T-helper 1 cell treated with Interleukin-12 subunit alpha and Interleukin-12 subunit beta and Interleukin-4 antibody, amounts not matched to agents 30 μg/mL and 1 μg/mL, for 36 hours (primary cell): ENCODE measurements around the gene RPIA.

ENCODE experiments used
- H3K27ac Mint-ChIP-seq: one replicate; pipeline ENCODE4 v1.8.0; 2021; ENCODE audit warnings: mild to moderate bottlenecking, mixed read lengths
- H3K27me3 Mint-ChIP-seq: one replicate; pipeline ENCODE4 v1.8.0; 2021; ENCODE audit warnings: low read depth, mixed read lengths
- H3K36me3 Mint-ChIP-seq: one replicate; pipeline ENCODE4 v1.8.0; 2021; ENCODE audit warnings: low read depth, mixed read lengths
- H3K4me1 Mint-ChIP-seq: one replicate; pipeline ENCODE4 v1.8.0; 2021; ENCODE audit warnings: low read depth, mixed read lengths
- H3K4me3 Mint-ChIP-seq: one replicate; pipeline ENCODE4 v1.8.0; 2021; ENCODE audit warnings: mild to moderate bottlenecking, moderate library complexity, mixed read lengths
- H3K9me3 Mint-ChIP-seq: one replicate; pipeline ENCODE4 v1.8.0; 2021; ENCODE audit warnings: mixed read lengths

Gene RPIA

DNA sequence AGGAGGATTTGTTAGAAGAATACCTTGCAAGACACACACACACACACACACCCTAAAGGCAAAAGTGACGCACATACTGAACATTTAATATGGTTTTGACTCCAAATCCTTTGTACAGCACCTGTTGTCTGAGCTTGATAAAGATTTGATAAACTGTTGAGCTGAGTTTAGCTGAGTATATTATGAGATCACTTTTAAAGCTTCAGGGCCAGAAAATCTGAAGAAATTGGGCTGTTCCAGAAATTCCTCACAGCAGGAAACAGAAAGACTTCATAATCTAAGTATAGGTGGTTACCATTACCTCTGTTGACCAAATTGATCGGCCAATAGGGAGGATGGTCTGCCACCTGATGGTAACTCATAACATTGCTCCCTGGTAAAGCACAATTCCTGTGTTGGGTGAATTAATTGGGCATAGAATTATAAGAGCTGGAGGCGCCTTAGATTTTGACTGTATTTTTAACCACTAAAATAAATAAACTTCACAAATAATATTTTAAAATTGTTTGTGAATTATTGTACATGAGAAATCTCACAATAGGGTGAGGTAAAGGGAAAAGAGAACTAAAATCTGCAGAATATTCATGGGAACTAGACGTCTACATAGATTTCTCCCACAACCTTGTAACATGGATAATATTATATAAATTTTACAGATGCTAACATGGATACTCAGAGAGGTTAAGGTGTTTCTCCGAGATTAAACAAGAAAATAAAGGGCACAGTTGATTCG is 21.8 kb upstream of the RPIA start:
- Mint-ChIP-seq H3K36me3 (no peaks in the 10 kb centered on the region), H3K27ac (no peak overlapping the region), H3K27me3 (peaks cover 4% of the 10 kb centered on the region), H3K9me3 (no peaks in the 10 kb centered on the region), H3K4me3 (no peak overlapping the region), H3K4me1 (peaks cover 3% of the 10 kb centered on the region)

DNA sequence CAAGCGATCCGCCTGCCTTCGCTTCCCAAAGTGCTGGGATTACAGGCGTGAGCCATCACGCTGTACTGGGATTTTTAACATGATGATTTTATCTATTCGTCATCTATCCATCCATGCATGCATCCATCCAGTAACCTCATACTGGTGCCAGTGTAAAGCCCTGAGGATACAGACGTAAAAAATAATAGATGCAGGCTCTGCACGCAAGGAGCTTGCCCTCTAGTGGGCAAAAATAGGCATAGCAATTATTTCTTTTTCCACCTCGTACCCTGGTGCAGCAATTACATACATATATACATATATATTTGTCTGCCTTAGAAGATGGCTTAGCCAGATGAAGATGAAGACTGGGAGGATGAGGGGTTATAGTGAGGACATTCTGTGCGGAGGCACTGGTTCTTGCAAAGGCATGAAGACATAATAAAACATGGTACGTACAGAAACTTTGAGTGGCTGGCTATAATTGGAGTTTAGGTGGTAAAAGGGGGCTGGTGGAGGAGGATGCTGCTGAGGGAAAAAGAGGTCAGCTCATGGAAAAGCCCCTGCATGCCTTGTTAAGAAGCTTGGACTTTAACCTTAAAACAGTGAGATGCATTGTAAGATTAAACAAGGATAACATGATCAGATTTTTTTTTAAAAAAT is 19.6 kb upstream of the RPIA start:
- Mint-ChIP-seq H3K4me1 (peaks cover 3% of the 10 kb centered on the region), H3K36me3 (no peaks in the 10 kb centered on the region), H3K27ac (no peak overlapping the region)

DNA sequence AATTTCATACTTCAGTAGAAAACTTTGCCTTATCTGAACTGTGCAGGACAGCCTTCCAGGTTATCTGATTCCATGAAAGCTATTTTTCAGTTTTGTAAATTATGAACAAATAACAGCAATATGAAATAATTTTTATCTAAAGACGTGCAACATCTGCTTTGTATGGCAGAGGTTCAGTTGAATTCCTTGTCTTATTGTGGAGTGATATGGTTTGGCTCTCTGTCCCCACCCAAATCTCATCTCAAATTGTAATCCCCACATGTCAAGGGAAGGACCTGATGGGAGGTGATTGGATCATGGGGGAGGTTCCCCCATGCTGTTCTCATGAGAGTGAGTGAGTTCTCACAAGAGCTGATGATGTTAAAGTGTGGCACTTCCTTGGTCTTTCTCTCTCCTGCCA is 18.1 kb upstream of the RPIA start:
- no peaks in the 10 kb centered on the region for H3K36me3 Mint-ChIP-seq
- peaks cover 8% of the 10 kb centered on the region for H3K27me3 Mint-ChIP-seq
- H3K4me3 Mint-ChIP-seq, result no peak overlapping the region
- no peaks in the 10 kb centered on the region for H3K9me3 Mint-ChIP-seq
- no peak overlapping the region for H3K27ac Mint-ChIP-seq
- H3K4me1 Mint-ChIP-seq, result peaks cover 2% of the 10 kb centered on the region

More for the DNA sequence above, 19.6 kb upstream of the RPIA start:
- Mint-ChIP-seq H3K4me3 (no peak overlapping the region), H3K9me3 (no peaks in the 10 kb centered on the region), H3K27me3 (peaks cover 8% of the 10 kb centered on the region)

DNA sequence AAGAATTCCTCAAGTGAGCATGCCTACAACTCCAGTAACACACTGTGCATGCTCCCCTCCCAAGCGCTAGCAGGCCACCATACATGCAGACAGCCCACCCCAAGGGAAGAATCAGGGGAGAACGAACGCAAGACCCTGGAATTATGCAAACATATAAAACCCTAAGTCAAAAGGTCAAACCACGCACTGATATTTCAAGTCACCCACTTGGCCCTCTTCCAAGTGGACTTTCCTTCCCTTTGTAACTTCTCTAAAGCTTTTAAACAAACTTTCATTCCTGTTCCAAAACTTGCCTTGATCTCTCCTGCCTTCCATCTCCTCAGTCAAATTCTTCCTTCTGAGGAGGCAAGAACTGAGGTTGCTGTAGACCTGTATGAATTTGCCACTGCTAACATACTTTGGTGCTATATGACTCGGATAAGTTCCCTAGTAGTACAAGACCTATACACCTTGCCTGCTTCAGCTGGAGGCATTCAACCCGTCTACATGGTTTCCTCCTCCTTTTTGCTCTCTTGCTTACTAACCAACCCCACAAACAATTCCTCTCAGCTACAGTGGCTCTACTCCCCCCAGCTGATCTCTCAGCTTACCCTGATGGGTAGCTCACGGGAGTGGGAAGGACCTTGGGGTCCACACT is 11.1 kb upstream of the RPIA start:
- peaks cover 27% of the 10 kb centered on the region for H3K9me3 Mint-ChIP-seq
- H3K36me3 Mint-ChIP-seq, result peaks cover 5% of the 10 kb centered on the region

DNA sequence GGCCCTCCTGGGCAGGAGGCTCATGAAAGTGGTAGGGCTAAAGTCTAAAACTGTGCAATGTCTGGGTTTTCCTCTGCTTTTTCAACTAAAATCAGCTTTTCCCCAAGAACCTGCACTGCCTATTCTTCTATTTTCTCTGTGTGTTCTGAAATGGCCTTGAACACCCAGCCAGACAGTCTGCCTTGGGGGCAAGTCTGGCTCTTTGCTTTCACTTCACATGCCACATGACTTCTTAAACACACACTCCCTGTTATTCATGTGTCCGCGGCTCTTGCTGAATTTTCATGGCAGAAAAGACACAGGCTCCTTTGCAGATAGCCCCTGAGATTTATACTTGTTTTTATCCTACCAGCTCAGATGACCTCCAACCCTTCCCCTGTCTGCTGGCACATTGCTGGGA is 10.6 kb upstream of the RPIA start:
- Mint-ChIP-seq H3K9me3 (peaks cover 31% of the 10 kb centered on the region), H3K4me3 (no peak overlapping the region), H3K27me3 (peaks cover 3% of the 10 kb centered on the region), H3K4me1 (no peaks in the 10 kb centered on the region), H3K27ac (no peak overlapping the region), H3K36me3 (peaks cover 5% of the 10 kb centered on the region)

More for the DNA sequence above, 11.1 kb upstream of the RPIA start:
- H3K27me3 Mint-ChIP-seq, result peaks cover 4% of the 10 kb centered on the region
- no peak overlapping the region for H3K4me3 Mint-ChIP-seq
- no peak overlapping the region for H3K27ac Mint-ChIP-seq
- no peaks in the 10 kb centered on the region for H3K4me1 Mint-ChIP-seq

DNA sequence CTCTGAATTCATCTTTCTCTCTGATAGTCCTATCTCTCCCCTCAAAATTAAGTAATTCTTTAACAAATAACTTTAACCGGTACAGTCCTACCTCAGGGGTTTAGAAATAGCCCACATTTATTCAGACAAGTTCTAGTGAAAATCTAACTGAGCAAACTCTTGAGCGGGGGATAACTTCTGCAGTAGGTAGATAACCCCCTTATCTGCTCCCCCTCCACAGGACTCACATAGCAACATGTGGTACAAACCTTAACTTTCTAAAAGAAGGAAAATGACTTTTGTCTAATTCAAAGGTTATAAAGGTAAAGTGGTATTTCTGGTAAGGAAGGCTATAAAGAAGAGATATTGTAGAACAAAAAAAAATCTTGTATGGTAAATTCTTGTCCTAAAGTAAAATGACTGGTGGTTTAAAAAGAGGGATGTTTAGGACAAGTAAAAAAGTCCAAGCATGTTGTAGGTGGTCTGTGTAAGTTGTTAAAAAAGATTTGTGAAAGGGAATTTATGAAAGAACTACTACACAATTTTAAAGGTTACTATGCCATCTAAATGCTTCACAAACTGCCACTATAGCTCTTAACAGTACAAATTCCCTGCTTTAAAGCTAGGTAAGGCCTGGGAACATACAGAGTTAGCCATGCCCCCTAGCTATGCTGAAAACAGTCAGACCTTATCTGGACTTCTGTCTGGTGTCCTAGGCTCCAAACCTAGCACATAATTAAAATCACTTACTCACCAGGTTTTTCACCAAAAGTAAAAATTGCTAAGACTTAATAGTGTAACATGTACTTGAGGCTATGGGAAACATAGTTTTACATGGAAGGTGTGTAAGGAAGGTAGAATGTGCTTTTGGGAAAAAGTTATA is 8.1 kb upstream of the RPIA start:
- Mint-ChIP-seq H3K36me3 (peaks cover 5% of the 10 kb centered on the region), H3K4me1 (no peaks in the 10 kb centered on the region), H3K9me3 (peaks cover 31% of the 10 kb centered on the region), H3K27me3 (no peaks in the 10 kb centered on the region), H3K4me3 (no peak overlapping the region), H3K27ac (no peak overlapping the region)

DNA sequence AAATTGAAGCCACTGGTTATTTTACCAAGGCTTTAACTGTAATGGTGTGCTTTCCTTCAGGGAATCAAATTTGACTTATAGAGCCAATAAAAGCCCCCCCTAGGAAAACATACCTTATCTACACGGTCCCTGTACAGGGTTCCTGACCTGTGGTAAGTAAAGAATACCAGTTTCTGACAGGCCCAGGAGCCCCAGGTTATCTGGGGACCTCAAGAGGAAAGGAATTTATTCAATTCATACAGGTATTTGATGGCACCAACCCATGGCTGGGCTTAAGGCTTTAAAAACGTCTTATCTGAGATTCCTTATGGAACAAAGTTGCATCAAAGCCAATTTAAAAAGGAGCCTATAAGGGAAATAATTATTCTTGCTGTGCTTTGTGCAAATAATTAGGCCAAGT is 7.0 kb upstream of the RPIA start:
- H3K4me1 Mint-ChIP-seq, result peaks cover 3% of the 10 kb centered on the region

DNA sequence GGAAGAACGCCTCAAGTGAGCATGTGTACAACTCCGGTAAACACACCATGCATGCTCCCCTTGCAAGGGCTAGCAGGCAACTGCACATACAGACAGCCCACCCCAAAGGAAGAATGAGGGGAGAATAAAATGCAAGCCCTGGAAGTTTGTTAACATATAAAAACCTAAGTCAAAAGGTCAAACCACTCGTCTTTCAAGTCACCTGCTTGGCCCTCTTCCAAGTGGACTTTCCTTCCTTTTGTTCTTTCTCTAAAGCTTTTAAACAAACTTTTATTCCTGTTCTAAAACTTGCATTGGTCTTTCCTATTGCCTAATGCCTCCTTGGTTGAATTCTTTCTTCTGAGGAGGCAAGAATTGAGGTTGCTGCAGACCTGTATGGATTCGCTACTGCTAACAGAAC is 5.2 kb upstream of the RPIA start:
- Mint-ChIP-seq H3K27ac (no peak overlapping the region), H3K36me3 (peaks cover 5% of the 10 kb centered on the region), H3K9me3 (peaks cover 31% of the 10 kb centered on the region), H3K4me1 (peaks cover 17% of the 10 kb centered on the region), H3K27me3 (no peaks in the 10 kb centered on the region), H3K4me3 (no peak overlapping the region)

More for the DNA sequence above, 7.0 kb upstream of the RPIA start:
- Mint-ChIP-seq H3K36me3 (peaks cover 5% of the 10 kb centered on the region), H3K27me3 (no peaks in the 10 kb centered on the region), H3K9me3 (peaks cover 31% of the 10 kb centered on the region), H3K4me3 (no peak overlapping the region), H3K27ac (no peak overlapping the region)

DNA sequence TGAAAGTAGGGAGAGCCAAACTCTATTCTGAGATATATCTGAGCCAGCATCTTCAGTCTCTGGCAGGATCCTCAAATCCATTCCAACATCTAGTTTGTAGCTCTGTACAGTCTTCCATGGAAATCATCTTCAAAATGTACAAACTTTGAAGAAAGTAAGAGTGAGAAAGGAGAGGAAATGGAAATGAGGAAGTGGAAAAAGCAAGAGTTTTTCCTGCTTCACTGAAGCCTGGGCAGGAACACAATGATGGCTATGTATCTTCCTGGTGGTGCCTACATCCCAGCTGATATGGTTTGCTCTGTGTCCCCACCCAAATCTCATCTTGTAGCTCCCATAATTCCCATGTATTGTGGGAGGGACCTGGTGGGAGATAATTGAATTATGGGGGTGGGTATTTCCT is 4.1 kb upstream of the RPIA start:
- H3K9me3 Mint-ChIP-seq, result peaks cover 29% of the 10 kb centered on the region
- no peak overlapping the region for H3K27ac Mint-ChIP-seq
- H3K4me1 Mint-ChIP-seq, result peaks cover 22% of the 10 kb centered on the region
- peaks cover 5% of the 10 kb centered on the region for H3K36me3 Mint-ChIP-seq
- no peak overlapping the region for H3K4me3 Mint-ChIP-seq
- no peaks in the 10 kb centered on the region for H3K27me3 Mint-ChIP-seq

DNA sequence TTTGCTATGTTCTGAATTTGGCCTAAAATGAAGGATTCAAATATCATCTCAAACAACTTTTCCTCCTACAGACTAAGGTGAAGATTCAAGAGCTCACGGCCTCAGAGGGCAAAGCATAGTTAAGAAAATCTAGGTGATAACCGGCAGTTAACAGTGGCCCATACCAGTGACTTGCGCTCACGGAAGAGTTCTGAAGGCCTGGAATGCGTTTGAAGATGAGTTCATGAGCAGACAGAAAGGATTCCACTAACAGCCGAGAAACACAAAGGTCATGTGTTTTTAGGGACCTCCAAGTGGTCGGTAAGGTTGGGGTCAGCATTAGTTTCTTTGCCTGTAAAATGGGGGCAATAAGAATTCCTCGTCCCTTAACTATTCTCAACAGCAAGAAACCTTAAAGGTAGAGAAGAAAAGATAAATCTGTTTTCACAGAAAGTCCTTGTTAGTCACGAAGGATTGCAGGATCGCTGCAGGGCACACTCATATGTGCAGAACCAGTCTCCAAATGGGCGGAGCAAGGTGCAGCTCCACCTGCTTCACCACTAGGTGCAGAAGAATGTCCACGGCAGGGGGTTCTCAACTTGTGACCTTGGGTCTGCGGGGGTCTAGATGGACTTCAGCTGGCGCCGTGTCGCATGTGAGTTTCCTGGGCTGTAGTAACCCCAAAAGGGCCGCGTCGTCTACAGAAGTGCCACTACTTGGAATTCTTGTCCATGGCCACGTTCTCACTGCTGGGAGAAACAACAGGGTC is 708 bp upstream of the RPIA start:
- H3K27ac Mint-ChIP-seq, result peak overlapping the region; percentile 86
- peaks cover under 1% of the 10 kb centered on the region for H3K9me3 Mint-ChIP-seq
- H3K4me3 Mint-ChIP-seq, result peak overlapping the region; percentile 88
- no peaks in the 10 kb centered on the region for H3K27me3 Mint-ChIP-seq
- no peaks in the 10 kb centered on the region for H3K36me3 Mint-ChIP-seq
- peaks cover 36% of the 10 kb centered on the region for H3K4me1 Mint-ChIP-seq

DNA sequence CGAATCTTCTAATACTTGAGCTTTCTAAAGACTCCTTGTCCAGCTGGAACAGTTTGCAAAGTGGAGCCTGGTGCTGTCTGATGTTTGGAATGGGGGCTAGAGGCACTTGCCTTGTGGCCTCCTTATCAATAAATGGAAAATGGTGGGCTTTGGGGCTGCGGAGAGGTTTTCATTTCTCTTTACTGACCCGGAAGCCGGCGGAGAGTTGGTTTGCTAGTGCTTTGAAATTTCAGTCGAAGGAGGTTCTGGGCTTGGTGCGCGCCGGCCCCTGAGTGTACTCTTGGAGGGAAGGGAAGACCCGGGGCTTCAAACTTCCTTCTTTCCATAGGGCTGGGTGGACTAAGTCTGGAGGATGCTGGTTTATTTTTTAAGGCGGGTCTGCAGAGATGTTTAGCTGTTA is 714 bp downstream of the RPIA start:
- H3K27ac Mint-ChIP-seq, result peak overlapping the region; percentile 92
- H3K4me3 Mint-ChIP-seq, result peak overlapping the region; percentile 88
- H3K4me1 Mint-ChIP-seq, result peaks cover 38% of the 10 kb centered on the region
- H3K9me3 Mint-ChIP-seq, result no peaks in the 10 kb centered on the region
- no peaks in the 10 kb centered on the region for H3K36me3 Mint-ChIP-seq
- H3K27me3 Mint-ChIP-seq, result no peaks in the 10 kb centered on the region

DNA sequence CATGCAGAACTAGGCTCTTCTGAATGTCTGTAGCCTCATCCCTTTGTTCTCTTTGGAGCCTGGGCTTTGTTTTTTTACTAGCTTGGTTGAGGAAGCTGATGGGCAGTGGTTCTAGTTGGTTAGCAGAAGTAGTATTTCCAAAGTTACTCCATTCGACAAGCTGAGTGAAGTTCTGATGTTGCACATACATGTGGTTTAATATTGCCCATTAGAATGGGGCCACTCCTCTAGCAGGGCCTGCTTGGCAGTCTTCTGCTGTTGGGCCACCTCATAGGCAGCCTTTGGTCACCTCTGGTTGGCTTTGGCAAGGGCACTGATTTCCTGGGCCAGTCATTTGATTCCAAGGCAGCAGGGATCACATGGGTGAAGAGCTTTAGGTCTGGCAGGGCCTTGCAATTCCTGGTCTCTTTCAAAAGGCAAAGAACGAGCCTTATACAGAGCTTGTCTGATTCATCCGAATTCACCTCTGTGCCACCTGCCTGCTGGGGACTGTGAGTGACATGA is 2.5 kb downstream of the RPIA start:
- no peaks in the 10 kb centered on the region for H3K27me3 Mint-ChIP-seq
- H3K9me3 Mint-ChIP-seq, result no peaks in the 10 kb centered on the region
- peaks cover 45% of the 10 kb centered on the region for H3K4me1 Mint-ChIP-seq
- H3K4me3 Mint-ChIP-seq, result no peak overlapping the region
- H3K36me3 Mint-ChIP-seq, result no peaks in the 10 kb centered on the region
- H3K27ac Mint-ChIP-seq, result no peak overlapping the region

DNA sequence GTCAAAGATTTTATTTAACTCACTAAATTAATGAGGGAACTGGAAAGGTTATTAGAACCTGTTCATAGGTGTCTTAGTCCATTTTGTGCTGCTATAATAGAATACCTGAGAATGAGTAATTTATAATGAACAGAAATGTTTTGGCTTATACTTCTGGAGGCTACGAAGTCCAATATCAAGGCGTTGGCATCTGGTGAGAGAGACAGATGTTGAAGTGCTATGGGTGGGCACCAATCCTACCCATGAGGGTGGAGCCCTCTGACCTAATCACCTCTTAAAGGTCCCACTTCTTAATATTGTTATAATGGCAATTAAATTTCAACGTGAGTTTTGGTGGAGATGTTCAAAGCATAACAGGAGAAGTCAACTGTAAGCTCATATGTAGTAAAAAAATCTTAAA is 5.1 kb downstream of the RPIA start:
- Mint-ChIP-seq H3K9me3 (no peaks in the 10 kb centered on the region), H3K4me1 (peaks cover 29% of the 10 kb centered on the region), H3K27ac (no peak overlapping the region)

More for the DNA sequence above, 5.1 kb downstream of the RPIA start:
- Mint-ChIP-seq H3K36me3 (peaks cover 7% of the 10 kb centered on the region), H3K4me3 (no peak overlapping the region), H3K27me3 (no peaks in the 10 kb centered on the region)
